CD1c-positive myeloid dendritic cell (primary cell): ENCODE data around the gene REV3L.
A peak's percentile ranks its signal among the peaks of the same experiment; 100 is the strongest.
"Not testable (repeated sequence)": the region's sequence is repeated elsewhere in the genome, so short reads cannot be mapped to it uniquely, and the experiment has no call there.

ENCODE experiments used
- DNase-seq: peaks from one replicate; pipeline ENCODE4 v3.0.0-alpha.2; 2016; ENCODE audit errors: extremely low spot score

REV3L gene

GRCh38 chr6:111259089-111259831 lies 223.8 kb downstream of the REV3L start:
- DNase-seq = peak; percentile 100

- no peak for DNase-seq
Observed at GRCh38 chr6:111258615-111259088, 224.4 kb downstream of the REV3L start.

- DNase-seq = no peak
Observed at GRCh38 chr6:111258010-111258409, 225.0 kb downstream of the REV3L start.

- DNase-seq = no peak
Observed at GRCh38 chr6:111256646-111257045, 226.4 kb downstream of the REV3L start.

- DNase-seq = not testable (repeated sequence)
Observed at GRCh38 chr6:111255838-111256237, 227.2 kb downstream of the REV3L start.

- DNase-seq = no peak
Observed at GRCh38 chr6:111254779-111255166, 228.2 kb downstream of the REV3L start.

- DNase-seq = no peak
Observed at GRCh38 chr6:111254004-111254778, 228.8 kb downstream of the REV3L start.

GRCh38 chr6:111252726-111253125 lies 230.3 kb downstream of the REV3L start:
- no peak for DNase-seq

GRCh38 chr6:111250791-111251354 lies 232.1 kb downstream of the REV3L start:
- no peak for DNase-seq
